Measurements from ENCODE around the gene EPO. TPM values are rescaled to one million over a fixed set of nuclear protein-coding genes. Genes with fewer than 3 reads are reported as not detected.

Gene EPO
- total RNA-seq, 1 donor from 2014 or later, result 0.58 TPM

GRCh38 chr7:100692578-100692961 is 27.7 kb upstream of the EPO start:
- Histone ChIP-seq H3K27ac (no peak overlapping the region), H4K20me1 (ENCODE audit: low read depth) (peaks cover 59% of the 10 kb centered on the region), H3K4me2 (peak overlapping the region; percentile 98), H3K9ac (peak overlapping the region; percentile 93), H2AFZ (replicated peaks) (no peak overlapping the region), H3K4me1 (peaks cover 21% of the 10 kb centered on the region), H3K36me3 (no peaks in the 10 kb centered on the region), H3K9me3 (ENCODE audit: low read depth) (no peaks in the 10 kb centered on the region), H3K27me3 (peaks cover 20% of the 10 kb centered on the region), H3F3A (ENCODE audit: low read depth) (peaks cover 41% of the 10 kb centered on the region), H3K79me2 (ENCODE audit: low read depth) (peaks cover 63% of the 10 kb centered on the region), H3K4me3 (peak overlapping the region; percentile 100)
- H3K4me3 Mint-ChIP-seq, result peak overlapping the region; percentile 99
- no peak overlapping the region for H3K27ac Mint-ChIP-seq
- H3K9me3 Mint-ChIP-seq, result no peaks in the 10 kb centered on the region
- TF ChIP-seq CTCF (IDR thresholded peaks at IDR 0.05), result no peak
- no peak for TF ChIP-seq EZH2 (IDR thresholded peaks at IDR 0.05)
- TF ChIP-seq EZH2phosphoT487 (IDR thresholded peaks at IDR 0.05), result no peak
- H3K27me3 Mint-ChIP-seq (ENCODE audit: insufficient read depth, low read depth), result peaks cover 22% of the 10 kb centered on the region
- H3K36me3 Mint-ChIP-seq, result peaks cover 4% of the 10 kb centered on the region
- peaks cover 43% of the 10 kb centered on the region for H3K4me1 Mint-ChIP-seq
- DNase-seq (ENCODE audit: low spot score), result no peak

GRCh38 chr7:100693312-100694097 is 26.8 kb upstream of the EPO start:
- TF ChIP-seq CTCF (IDR thresholded peaks at IDR 0.05), result no peak
- no peak for TF ChIP-seq EZH2phosphoT487 (IDR thresholded peaks at IDR 0.05)
- TF ChIP-seq EZH2 (IDR thresholded peaks at IDR 0.05), result no peak
- DNase-seq (ENCODE audit: low spot score), result peak; percentile 78
- H3K79me2 ChIP-seq (ENCODE audit: low read depth), result peaks cover 53% of the 10 kb centered on the region

GRCh38 chr7:100694098-100694745 is 26.0 kb upstream of the EPO start, which contains the start of gene GIGYF1:
TSS of gene GIGYF1 (minus strand) at chr7:100694250. CDS start at chr7:100688238, 6,012 bp downstream.
- DNase-seq (ENCODE audit: low spot score), result peak; percentile 89
- peak within 1 kb of the TSS; percentile 100 for H3K4me3 ChIP-seq
- TF ChIP-seq EZH2phosphoT487 (IDR thresholded peaks at IDR 0.05) (no peak), EZH2 (IDR thresholded peaks at IDR 0.05) (no peak), CTCF (IDR thresholded peaks at IDR 0.05) (no peak)
- peaks cover 46% of the 10 kb centered on the region for H3K79me2 ChIP-seq (ENCODE audit: low read depth)
- H2AFZ ChIP-seq (replicated peaks), result no peak within 1 kb of the TSS
- H3K4me2 ChIP-seq, result peak within 1 kb of the TSS; percentile 98
- H3K9me3 ChIP-seq (ENCODE audit: low read depth), result no peaks in the 10 kb centered on the region
- H3K36me3 ChIP-seq, result no peaks in the 10 kb centered on the region
- peaks cover 41% of the 10 kb centered on the region for H3F3A ChIP-seq (ENCODE audit: low read depth)
- H3K4me1 ChIP-seq, result peaks cover 21% of the 10 kb centered on the region
- peaks cover 43% of the 10 kb centered on the region for H4K20me1 ChIP-seq (ENCODE audit: low read depth)
- peaks cover 20% of the 10 kb centered on the region for H3K27me3 ChIP-seq
- Mint-ChIP-seq H3K4me1 (peaks cover 34% of the 10 kb centered on the region), H3K27me3 (ENCODE audit: insufficient read depth, low read depth) (peaks cover 27% of the 10 kb centered on the region), H3K9me3 (no peaks in the 10 kb centered on the region), H3K36me3 (no peaks in the 10 kb centered on the region), H3K4me3 (peak within 1 kb of the TSS; percentile 99), H3K27ac (peak within 1 kb of the TSS; percentile 97)
- peak within 1 kb of the TSS; percentile 93 for H3K9ac ChIP-seq
- peak within 1 kb of the TSS; percentile 85 for H3K27ac ChIP-seq

More at GRCh38 chr7:100693312-100694097, 26.8 kb upstream of the EPO start:
- H3K9me3 ChIP-seq (ENCODE audit: low read depth), result no peaks in the 10 kb centered on the region
- H3K27ac ChIP-seq, result peak overlapping the region; percentile 85
- Mint-ChIP-seq H3K4me3 (peak overlapping the region; percentile 99), H3K27ac (peak overlapping the region; percentile 97), H3K36me3 (peaks cover 4% of the 10 kb centered on the region), H3K4me1 (peaks cover 41% of the 10 kb centered on the region), H3K9me3 (no peaks in the 10 kb centered on the region), H3K27me3 (ENCODE audit: insufficient read depth, low read depth) (peaks cover 27% of the 10 kb centered on the region)
- no peaks in the 10 kb centered on the region for H3K36me3 ChIP-seq
- H3K27me3 ChIP-seq, result peaks cover 20% of the 10 kb centered on the region
- H4K20me1 ChIP-seq (ENCODE audit: low read depth), result peaks cover 50% of the 10 kb centered on the region
- H3K4me1 ChIP-seq, result peaks cover 21% of the 10 kb centered on the region
- H3K4me2 ChIP-seq, result peak overlapping the region; percentile 98
- peaks cover 41% of the 10 kb centered on the region for H3F3A ChIP-seq (ENCODE audit: low read depth)
- H3K9ac ChIP-seq, result peak overlapping the region; percentile 93
- H3K4me3 ChIP-seq, result peak overlapping the region; percentile 100
- H2AFZ ChIP-seq (replicated peaks), result no peak overlapping the region

Data from neural progenitor cell (in vitro differentiated cells).